Dermis microvascular lymphatic vessel endothelial cell (primary cell): ENCODE measurements around the gene HECW1. TPM values are rescaled to one million over a fixed set of nuclear protein-coding genes. Genes with fewer than 3 reads are reported as not detected.
A peak's percentile ranks its signal among the peaks of the same experiment; 100 is the strongest.

Experiments used
- DNase-seq, 2 donors: peaks; one replicate each; pipeline versions ENCODE4 v3.0.0 to v3.0.0-alpha.2; 2010; ENCODE audit warnings: low read depth in 2 of 2
- total RNA-seq: library from RNA; depleted of rRNA; stranded (reverse); fragments of >200 nt; gene quantifications from 2 replicates; pipeline ENCODE4 v1.2.1, GENCODE V29; 2014

The HECW1 gene
- total RNA-seq, 1 donor from 2014 or later = not detected

- DNase-seq = no peak
Measured at GRCh38 chr7:43531700-43532099, 419.3 kb downstream of the HECW1 start.

DNA sequence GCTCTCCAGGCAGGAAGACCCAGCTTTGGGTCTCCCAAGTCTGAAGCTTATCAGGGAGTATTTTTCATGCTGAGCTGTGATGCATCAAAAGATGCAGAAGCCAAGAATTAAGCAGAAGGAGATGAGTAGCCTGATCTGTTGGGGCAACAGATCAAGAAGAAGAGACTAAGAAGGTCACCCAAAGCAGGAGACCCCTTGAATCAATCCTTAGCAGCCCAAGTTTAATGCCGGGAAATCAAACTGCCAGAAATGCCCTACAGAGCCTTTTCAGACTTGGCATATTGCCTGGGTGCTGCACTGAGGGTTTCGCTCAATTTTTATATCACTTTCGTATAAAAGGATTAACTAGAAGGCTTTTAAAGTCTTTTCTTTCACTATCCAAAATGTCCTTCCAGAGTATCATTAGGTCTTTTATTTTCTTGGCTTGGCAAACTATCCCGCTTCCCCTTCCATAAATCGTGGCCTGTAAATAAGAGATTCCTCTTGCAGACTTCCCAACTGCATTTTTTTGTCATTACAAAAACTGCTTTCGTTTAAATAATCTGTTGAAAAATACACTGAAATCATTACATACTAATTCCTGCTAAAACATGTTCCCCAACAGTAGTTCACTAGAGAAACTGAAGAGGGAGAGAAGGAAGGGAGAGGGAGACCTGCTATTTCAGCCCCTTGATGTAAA, 421.5 kb downstream of the HECW1 start:
- DNase-seq = no peak

GRCh38 chr7:43535031-43535451, 422.6 kb downstream of the HECW1 start:
- DNase-seq = no peak

DNA sequence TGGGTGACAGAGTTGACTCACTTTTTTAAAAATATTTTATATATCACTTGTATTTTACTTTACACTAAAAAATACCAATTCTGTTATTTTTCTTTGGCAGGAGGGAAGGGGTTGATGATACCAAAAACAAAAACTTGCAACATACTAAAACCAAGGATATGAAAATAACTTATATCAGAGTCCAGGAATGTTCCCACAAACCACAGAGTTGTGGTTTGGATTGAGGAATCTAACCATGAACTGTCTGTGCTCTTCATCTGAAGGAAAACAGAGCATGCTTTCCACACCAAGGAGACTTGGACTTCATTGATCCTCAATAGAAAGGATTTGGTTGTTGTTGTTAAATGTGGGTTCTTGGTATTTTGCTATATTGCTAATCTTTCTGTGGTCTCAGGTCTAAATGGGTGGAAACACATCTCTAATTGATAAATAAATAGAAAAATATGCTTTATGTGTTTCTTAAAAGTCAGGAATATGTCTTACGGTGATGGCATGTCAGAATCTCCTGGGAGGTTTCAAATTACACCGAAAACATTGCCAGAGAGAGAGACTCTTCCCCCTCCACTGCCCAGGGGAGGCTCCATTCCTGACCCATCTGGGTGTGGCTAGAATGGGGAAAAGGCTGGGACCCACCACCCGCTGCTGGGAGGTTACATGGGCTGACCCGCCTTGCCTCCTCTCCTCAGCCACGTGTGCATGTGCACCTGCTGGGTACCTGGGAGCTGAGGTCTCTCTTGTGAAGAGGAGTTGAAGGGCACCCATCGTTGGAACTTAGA, 423.6 kb downstream of the HECW1 start:
- DNase-seq = no peak

- DNase-seq = no peak
Measured at GRCh38 chr7:43536773-43537172, 424.3 kb downstream of the HECW1 start.

GRCh38 chr7:43537765-43538403, 425.4 kb downstream of the HECW1 start:
- DNase-seq = no peak

GRCh38 chr7:43538404-43538771, 425.9 kb downstream of the HECW1 start:
- DNase-seq = no peak

GRCh38 chr7:43540471-43540870, 428.0 kb downstream of the HECW1 start:
- DNase-seq = no peak

- no peak for DNase-seq
Measured at GRCh38 chr7:43542716-43543115, 430.3 kb downstream of the HECW1 start.

- DNase-seq = no peak
Measured at GRCh38 chr7:43546231-43546630, 433.8 kb downstream of the HECW1 start.

GRCh38 chr7:43550427-43550826, 438.0 kb downstream of the HECW1 start:
- DNase-seq = no peak

- DNase-seq = no peak
Measured at GRCh38 chr7:43552122-43552521, 439.7 kb downstream of the HECW1 start.

GRCh38 chr7:43553999-43554398, 441.6 kb downstream of the HECW1 start:
- DNase-seq = no peak

DNA sequence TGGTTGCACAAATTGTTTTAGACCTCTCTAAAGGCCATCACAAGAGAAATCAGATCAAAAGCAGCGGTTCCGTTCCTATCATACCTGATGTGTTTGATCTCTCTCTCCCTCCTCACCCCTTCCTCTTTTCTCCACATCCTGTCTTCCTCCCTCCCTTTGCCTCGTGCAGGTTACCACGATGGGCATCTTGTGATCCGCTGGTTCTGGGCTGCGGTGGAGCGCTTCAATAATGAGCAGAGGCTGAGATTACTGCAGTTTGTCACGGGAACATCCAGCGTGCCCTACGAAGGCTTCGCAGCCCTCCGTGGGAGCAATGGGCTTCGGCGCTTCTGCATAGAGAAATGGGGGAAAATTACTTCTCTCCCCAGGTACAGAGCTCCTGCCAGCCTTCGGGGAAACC, 442.0 kb downstream of the HECW1 start:
- DNase-seq = no peak

DNA sequence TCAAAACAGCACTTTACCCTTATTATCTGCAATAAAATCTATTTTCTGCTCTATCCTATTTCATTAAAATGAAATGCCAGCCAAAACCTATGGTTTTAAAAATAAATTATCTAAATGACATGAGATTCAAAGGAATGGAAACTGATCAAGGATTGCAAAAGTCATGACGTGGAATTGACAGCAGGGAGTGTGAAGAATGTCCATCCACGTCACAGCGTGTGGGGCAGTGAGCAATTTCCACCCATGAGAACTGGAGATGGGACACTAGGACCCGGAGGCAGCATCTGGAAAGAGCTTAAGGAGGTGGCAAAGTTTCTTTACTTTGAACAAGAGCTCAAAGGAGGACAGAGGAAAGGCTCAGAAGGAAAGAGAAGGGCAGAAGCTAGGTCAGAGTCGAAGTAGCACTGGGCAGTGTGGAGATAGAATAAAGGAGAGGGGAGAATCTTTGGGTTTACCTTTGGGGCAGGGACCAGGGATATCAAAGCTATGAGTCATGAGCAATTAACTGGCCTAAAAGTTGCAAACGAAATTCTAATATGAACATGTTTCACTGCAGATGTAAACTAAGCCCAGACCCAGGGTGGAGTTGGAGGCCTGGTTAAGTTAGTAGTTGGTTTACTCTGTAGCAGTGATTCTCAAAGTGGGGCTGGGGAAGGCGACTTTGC, 445.5 kb downstream of the HECW1 start:
- no peak for DNase-seq

- no peak for DNase-seq
Measured at GRCh38 chr7:43559171-43559945, 446.9 kb downstream of the HECW1 start.

DNA sequence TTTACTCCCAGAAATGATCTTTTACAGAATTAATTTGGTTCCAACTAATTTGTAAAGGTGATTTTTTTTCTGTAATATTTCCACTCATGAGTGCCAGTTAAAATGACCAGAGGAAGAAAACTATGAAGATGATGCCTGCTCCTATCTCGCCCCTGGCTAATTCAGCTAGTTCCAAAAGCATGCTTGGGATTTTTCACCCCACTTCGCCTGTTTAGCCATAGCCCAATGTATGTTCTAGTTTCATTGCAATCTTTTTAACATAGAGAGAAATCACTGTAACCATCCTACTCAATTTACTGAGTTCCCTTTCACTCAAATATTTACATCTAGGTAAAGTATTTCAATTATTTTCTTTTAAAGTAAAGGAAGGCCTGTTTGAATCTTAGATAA, 447.5 kb downstream of the HECW1 start:
- no peak for DNase-seq

GRCh38 chr7:43560742-43561330, 448.4 kb downstream of the HECW1 start:
- no peak for DNase-seq

DNA sequence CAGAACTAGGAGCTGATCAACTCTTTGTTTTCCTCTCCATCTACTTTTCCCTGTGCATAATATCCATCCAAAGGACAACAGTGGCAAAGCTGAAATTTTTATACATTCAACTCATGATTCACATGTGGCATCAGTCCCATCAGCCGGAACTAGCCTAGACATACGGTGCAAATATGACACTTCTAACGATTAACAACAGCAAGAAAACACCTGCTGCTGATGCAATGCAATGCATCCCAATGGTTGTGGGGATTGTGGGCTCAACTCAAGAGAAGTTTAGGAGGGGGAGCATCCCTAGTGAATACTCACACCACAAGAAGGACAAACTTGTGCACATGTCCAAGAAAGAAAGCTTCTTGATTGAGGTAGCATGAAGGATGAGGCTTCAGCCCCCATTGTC, 449.9 kb downstream of the HECW1 start:
- no peak for DNase-seq

DNA sequence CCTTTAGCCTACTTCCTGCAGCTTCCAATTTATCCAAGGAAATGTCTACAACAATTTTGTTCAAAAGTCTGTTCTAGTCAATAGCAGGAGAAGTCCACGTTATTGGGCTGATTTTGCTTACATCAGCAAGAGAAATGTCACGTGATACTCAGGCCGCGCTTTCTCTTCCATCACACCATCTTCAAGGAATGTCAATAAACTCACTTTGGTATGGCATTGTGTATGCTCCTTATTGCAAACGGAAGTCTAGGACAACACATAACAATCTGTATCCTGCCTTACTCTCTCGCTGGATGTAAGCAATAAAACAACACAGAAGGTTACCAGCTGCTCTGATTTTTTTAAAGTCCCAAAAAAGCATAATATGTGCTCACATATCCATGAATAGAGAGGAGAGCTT, 453.3 kb downstream of the HECW1 start:
- peak in 1 of 2 donors; percentile 28 for DNase-seq

DNA sequence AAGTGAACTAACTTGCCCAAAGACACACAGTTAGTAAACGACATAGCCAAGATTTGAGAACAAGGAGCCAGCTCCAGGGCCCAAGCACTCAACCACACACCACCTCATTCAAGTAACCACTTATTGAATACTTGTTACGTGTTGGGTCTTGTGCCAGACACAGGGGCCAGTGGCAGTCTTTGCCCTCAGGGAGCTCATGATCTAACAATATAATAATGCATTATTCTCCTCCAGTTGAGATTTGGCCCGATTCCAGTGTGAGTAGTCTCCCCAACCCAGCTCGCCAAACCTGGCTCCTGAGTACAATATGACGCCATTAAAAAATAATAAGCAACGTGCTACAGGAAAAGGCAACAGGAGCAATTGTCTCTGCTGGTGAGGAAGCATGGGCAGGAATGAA, 456.1 kb downstream of the HECW1 start:
- DNase-seq = peak; percentile 21 to 77
